ENCODE measurements around the gene KIF1B. TPM values are rescaled to one million over a fixed set of nuclear protein-coding genes. Genes with fewer than 3 reads are reported as not detected.

Gene KIF1B
- total and polyA plus RNA-seq, 10 of the 15 experiments (the other 5 are each of a cell fraction or from before 2014, with no cell fraction given): 2.1 to 16.5 (median 8.7) TPM

- TF ChIP-seq CEBPZ (IDR thresholded peaks at IDR 0.05; ENCODE audit: low read depth, low read length) (no peak), ZSCAN29 (IDR thresholded peaks at IDR 0.05) (no peak), GABPA (IDR thresholded peaks at IDR 0.05; ENCODE audit: low read depth) (no peak), MXI1 (IDR thresholded peaks at IDR 0.05; ENCODE audit: low read depth, low read length) (no peak), ZNF217 (IDR thresholded peaks at IDR 0.05) (no peak), NKRF (conservative IDR thresholded peaks at IDR 0.05) (no peak), MEF2B (IDR thresholded peaks at IDR 0.05; ENCODE audit: partially characterized antibody, poor library complexity, severe bottlenecking) (no peak)
Measured at GRCh38 chr1:10229903-10230302, 19.5 kb downstream of the KIF1B start (continued).

GRCh38 chr1:10232163-10232562 is 21.8 kb downstream of the KIF1B start:
- CTCF ChIA-PET: interaction anchor here (0.6 kb wide), 1 partner anchor 1199 kb away, joined by 3 read pairs; no protein-coding TSS in a partner anchor

More at GRCh38 chr1:10232163-10232562, 21.8 kb downstream of the KIF1B start:
- Histone ChIP-seq H4K20me1 (ENCODE audit: control insufficient read depth, insufficient read depth) (no peaks in the 10 kb centered on the region), H3K4me1 (ENCODE audit: control insufficient read depth, insufficient read depth, low read length) (peaks cover 4% of the 10 kb centered on the region; the same call in 1 of the 2 replicates), H3K27me3 (replicated peaks in 1 of 2; ENCODE audit: control insufficient read depth in 2 of 2, insufficient read depth in 2 of 2, low read length in 1 of 2) (no peaks in the 10 kb centered on the region), H3K9ac (ENCODE audit: control insufficient read depth, insufficient read depth, low read length) (no peak overlapping the region), H3K79me2 (ENCODE audit: control insufficient read depth, insufficient read depth, low read length) (no peaks in the 10 kb centered on the region), H3K4me2 (ENCODE audit: control insufficient read depth, insufficient read depth) (no peak overlapping the region), H3K36me3 (ENCODE audit: control insufficient read depth in 2 of 2, insufficient read depth in 2 of 2, low read length in 1 of 2) (no peaks in the 10 kb centered on the region; a peak in 1 of 4 replicates), H3K9me3 (replicated peaks; ENCODE audit: control insufficient read depth, insufficient read depth, low read length) (no peaks in the 10 kb centered on the region), H3K27ac (ENCODE audit: control insufficient read depth, insufficient read depth) (no peak overlapping the region), H3K4me3 (no peak overlapping the region), H2AFZ (ENCODE audit: control insufficient read depth, low read depth, low read length) (no peak overlapping the region)
- BruUV-seq (replicated peaks): no TSS peak
- ATAC-seq (no peak), FAIRE-seq (no peak), DNase-seq (ENCODE audit: low read depth, low spot score) (no peak)
- ChIA-PET SMC1A (ENCODE audit: uncharacterized antibody, unreplicated experiment) (no interaction called here), POLR2A (interaction anchor here (0.6 kb wide), 1 partner anchor 188 kb away, joined by 4 read pairs; no protein-coding TSS in a partner anchor), RAD21 (ENCODE audit: unreplicated experiment) (no interaction called here)
- in situ Hi-C loops (cut with MboI): no loop called here
- 30% methylated on average over 5 of the region's 5 CpGs for WGBS (ENCODE audit: insufficient coverage, insufficient replicate concordance, low lambda C conversion rate, missing lambda C conversion rate)
- TF ChIP-seq PBX3 (IDR thresholded peaks at IDR 0.05; ENCODE audit: insufficient replicate concordance, low read depth, low read length) (no peak), IKZF1 (conservative IDR thresholded peaks at IDR 0.05) (no peak), SUZ12 (IDR thresholded peaks at IDR 0.05; ENCODE audit: unreplicated experiment) (no peak), ZZZ3 (IDR thresholded peaks at IDR 0.05; ENCODE audit: control insufficient read depth, insufficient read length, low read depth) (no peak)
- intact Hi-C loops (cut with micrococcal nuclease; ENCODE audit: unreplicated experiment): no loop called here
